Testis (tissue), 2 donors: Measurements from ENCODE around the gene SRBD1.

Experiments used
- POLR2A ChIP-seq: fragments of 450-650 bp; IDR thresholded peaks from one replicate; pipeline ENCODE4 v1.6.1; 2017; ENCODE audit warnings: antibody characterized with exemption, mild to moderate bottlenecking, moderate library complexity
- TF ChIP-seq, protein P1 (sequence below), 3 experiments: fragments of 450-650 bp in 2 of 3; fragments of 200-600 bp in 1 of 3; sonication (generic) in 1 of 3; IDR thresholded peaks; one replicate each; pipeline ENCODE4 v1.5.1; 2016 to 2019; ENCODE audit warnings: antibody characterized with exemption in 3 of 3, mild to moderate bottlenecking in 2 of 3, moderate library complexity in 1 of 3

DNA sequence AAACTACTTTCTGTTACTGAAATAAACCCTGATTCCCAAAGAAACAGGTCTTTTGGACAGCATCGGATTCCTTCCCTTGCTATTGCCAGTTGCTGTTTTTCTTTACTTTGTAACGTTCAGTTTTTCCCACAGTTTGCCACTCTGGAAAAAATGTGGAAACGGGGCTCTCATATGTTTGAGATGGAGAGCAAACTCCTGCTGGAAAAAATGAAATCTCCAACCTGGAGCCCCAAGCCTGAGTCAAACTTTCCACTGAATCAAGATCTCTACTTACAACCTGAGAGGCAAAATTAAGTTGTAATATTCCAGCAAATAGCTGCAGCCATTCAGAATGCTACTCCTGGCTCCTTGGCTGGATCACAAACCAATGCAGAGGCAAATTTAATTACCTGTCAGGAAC, 270.7 kb downstream of the SRBD1 start:
- TF ChIP-seq, protein P1, sequence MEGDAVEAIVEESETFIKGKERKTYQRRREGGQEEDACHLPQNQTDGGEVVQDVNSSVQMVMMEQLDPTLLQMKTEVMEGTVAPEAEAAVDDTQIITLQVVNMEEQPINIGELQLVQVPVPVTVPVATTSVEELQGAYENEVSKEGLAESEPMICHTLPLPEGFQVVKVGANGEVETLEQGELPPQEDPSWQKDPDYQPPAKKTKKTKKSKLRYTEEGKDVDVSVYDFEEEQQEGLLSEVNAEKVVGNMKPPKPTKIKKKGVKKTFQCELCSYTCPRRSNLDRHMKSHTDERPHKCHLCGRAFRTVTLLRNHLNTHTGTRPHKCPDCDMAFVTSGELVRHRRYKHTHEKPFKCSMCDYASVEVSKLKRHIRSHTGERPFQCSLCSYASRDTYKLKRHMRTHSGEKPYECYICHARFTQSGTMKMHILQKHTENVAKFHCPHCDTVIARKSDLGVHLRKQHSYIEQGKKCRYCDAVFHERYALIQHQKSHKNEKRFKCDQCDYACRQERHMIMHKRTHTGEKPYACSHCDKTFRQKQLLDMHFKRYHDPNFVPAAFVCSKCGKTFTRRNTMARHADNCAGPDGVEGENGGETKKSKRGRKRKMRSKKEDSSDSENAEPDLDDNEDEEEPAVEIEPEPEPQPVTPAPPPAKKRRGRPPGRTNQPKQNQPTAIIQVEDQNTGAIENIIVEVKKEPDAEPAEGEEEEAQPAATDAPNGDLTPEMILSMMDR (IDR thresholded peaks at IDR 0.05) = no peak
- TF ChIP-seq POLR2A = no peak
